GM10847 (cell line): ENCODE measurements around the gene POGZ.

Source experiments
- POLR2A ChIP-seq: IDR thresholded peaks from 2 replicates; pipeline ENCODE4 v1.6.1; 2011; ENCODE audit not compliant: insufficient read length; ENCODE audit errors: extremely low read depth

The POGZ gene

GRCh38 chr1:151485685-151486255 is 26.5 kb upstream of the POGZ start:
- TF ChIP-seq POLR2A: no peak

DNA sequence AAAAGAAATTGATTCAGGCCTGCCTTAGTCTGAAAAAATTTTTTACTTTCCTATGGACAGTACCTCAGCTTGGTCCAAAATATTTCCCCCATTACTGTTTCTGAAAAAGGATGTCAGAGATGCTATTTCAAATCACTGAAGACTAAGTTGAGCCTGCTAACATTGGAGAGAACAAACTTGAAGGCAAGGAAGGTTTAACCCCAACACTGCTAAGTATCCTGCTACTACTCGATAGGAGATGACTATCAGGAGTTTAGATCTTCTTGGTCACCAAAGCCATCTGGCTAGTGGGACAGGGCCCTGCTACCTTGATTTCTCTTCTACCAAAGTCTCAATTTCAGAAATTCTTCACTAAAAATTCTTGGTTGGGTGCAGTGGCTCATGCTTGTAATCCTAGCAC is 22.7 kb upstream of the POGZ start:
- no peak for TF ChIP-seq POLR2A

DNA sequence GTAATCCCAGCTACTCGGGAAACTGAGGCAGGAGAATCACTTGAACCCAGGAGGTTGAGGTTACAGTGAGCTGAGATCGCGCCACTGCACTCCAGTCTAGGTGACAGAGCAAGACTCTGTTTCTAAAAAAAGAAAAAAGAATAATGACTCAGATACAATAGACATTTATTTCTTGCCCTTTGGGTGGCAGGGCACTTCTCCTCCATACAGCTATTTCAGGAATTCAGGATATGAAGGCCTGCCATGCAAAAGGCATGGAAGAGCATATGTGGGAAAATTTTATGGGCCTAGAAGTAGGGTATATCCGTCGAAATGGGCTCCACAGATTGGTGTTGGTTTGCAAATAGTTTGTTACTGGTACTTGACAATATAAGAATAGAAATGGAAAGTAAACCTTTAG is 20.2 kb upstream of the POGZ start:
- no peak for TF ChIP-seq POLR2A

- no peak for TF ChIP-seq POLR2A
Observed at GRCh38 chr1:151478923-151479322, 19.6 kb upstream of the POGZ start.

GRCh38 chr1:151478140-151478812 is 19.0 kb upstream of the POGZ start:
- TF ChIP-seq POLR2A: no peak

DNA sequence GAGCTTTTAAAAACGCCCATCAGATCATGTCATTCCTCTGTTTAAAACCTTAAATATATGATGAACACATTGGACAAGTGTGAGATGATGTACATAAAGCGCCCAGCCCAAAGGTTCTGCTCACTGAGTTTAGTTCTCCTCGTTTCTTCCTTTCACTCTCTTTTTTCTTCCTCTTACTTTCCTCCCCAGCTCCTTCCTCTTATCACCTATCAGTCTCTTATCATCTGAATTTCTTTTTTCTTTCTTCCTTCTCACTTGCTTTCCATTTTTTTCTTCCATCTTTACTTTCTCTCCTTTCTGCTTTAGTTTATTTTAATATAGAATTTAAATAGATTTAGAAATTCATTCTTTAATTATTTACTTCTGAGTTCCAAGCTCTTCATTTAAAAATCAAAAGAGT is 17.8 kb upstream of the POGZ start:
- no peak for TF ChIP-seq POLR2A

- TF ChIP-seq POLR2A: no peak
Observed at GRCh38 chr1:151476083-151476482, 16.8 kb upstream of the POGZ start.

DNA sequence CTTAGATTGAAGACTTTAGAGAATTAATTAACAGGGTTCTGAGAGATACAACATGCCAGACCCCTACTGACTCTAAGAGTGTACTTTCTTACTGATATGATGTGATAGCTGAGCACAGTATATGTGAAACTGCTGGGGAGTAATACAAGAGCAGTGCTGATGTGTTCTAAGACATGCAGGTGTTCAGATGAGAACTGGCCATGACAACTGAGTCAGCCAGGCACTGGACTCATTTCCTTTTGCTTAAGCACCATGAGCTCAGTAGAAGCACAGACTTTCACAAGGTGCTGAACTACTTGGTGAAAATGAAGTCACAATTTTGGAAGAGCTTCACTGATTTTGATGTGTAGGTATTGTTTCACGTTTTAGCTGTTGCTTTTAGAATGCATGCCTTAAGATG is 15.9 kb upstream of the POGZ start:
- TF ChIP-seq POLR2A: no peak

DNA sequence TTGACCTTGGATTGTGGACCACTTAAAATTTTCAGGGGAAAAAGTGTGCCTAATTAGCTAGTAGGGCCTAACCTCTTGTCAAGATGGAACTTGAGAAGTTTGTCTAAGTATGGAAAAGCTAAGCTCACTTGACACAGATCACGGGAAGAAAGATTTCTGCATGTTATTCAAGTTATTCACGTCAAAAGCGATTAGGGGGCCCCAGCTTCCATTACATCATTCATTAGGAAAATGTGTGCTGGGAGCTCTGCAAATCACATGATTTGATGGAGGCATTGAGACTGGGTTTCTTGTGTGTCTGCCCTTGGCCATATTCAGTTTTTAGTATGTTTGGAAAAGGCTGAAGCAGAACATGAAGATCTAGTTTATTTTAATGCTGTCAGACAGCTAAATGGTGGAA is 15.5 kb upstream of the POGZ start:
- no peak for TF ChIP-seq POLR2A

DNA sequence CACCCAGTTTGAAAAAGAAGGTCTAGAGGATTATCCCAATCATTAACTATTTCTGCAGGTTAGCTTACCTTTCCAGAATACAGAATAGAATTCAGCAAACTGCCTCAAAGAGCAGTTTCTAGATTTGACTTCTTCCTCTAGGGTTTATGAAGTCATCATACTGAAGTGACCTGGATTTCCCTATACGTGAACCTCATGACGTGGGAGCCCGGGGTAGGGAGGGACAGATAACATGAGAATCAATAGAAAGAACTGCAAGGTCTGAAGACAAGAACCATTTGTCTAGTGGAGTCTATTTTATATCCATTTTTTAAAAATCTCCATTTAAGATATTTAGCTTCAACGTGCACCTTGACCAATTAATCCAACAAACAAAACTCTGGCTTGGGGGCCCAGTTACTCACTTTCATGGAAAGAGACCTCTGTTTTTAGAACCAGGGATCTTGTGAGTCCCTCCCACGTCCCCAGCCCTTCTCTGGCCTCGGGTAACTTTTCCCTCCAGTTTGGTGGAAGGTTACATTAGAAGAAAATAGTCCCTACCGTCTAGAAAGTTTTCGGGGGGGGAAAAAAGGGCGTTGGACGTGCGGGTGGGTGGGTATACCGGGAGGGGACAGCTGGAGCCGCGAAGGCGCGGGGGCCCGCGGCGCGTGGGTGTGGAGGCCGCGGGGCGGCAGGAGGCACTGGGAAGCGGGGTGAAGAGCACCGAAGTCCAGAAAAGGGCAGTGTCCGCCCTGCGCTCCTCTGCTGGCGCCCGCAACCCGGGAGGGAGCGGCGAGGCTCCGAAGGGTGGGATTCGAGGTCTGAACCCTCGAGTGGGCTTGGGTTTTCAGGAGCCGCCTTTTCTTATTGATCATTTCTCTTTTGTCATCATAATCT is 13.8 kb upstream of the POGZ start:
- no peak for TF ChIP-seq POLR2A

DNA sequence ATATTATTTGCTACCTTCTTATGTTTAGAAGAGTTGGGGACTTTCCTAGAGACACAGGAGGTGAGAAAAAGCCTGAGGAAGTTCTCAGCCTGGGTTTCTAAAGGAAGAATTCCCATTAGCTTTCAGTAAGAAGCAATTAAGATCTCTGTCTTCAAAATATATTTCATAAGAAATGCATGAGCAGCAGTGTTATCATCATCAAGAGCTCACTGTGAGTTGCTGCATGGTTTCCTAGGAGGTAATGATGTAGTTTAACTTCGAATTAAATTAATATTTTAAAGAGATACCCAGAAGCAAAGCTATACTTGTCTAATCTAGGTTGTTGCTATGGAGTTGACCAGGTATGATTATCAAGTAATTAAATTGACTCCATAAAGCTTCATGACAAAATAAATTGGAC is 5.7 kb upstream of the POGZ start:
- no peak for TF ChIP-seq POLR2A

- TF ChIP-seq POLR2A: no peak
Observed at GRCh38 chr1:151461694-151462093, 2.4 kb upstream of the POGZ start.

GRCh38 chr1:151458802-151459330 is 428 bp downstream of the POGZ start:
- peak; percentile 20 for TF ChIP-seq POLR2A

- no peak for TF ChIP-seq POLR2A
Observed at GRCh38 chr1:151457911-151458801, 1.1 kb downstream of the POGZ start.

DNA sequence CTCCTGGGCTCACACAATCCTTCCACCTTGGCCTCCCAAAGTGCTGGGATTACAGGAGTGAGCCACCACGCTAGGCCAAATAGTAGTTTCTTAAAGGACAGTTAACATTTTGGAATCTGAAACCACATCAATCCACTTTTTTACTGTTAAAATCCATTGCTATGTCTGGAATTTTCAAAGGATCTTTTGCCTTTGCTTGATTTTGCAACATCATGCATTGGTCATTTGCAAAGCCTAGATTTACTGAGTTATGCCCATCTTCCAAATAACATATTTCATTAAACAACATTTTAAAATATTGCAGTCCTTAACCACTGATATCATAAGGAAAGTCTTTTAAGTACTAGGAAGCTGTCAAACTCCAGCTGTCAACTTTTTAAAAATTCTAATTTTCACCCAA is 3.3 kb downstream of the POGZ start:
- TF ChIP-seq POLR2A: no peak

DNA sequence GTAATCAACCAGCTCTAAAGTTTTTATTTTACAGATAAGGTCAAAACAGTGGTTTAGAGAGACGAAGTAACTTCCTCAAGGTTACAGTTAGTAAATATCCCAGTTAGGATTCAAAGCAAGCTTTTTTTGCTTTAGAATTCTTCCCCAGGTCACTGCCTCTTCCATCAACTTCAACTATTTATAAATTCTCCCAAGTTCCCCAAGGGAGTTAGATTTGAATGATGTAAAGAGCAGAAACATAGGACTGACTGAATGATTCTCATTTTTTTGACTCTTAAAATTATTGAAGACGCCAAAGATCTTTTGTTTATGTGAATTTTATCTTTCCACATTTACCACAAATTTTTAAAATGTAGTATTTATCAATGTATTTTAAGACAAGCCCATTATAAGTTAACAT is 4.1 kb downstream of the POGZ start:
- no peak for TF ChIP-seq POLR2A

- TF ChIP-seq POLR2A: no peak
Observed at GRCh38 chr1:151447696-151448095, 11.6 kb downstream of the POGZ start.
